HG02840 (cell line): Measurements from ENCODE around the gene SESN1.

Experiments
- ATAC-seq: cut with Tn5 transposase; IDR thresholded peaks from one replicate; pipeline ENCODE4 v1.9.1; 2021; ENCODE audit warnings: mild to moderate bottlenecking, moderate library complexity, moderate number of reproducible peaks; ENCODE audit not compliant: unreplicated experiment, low FRiP score

SESN1 gene

DNA sequence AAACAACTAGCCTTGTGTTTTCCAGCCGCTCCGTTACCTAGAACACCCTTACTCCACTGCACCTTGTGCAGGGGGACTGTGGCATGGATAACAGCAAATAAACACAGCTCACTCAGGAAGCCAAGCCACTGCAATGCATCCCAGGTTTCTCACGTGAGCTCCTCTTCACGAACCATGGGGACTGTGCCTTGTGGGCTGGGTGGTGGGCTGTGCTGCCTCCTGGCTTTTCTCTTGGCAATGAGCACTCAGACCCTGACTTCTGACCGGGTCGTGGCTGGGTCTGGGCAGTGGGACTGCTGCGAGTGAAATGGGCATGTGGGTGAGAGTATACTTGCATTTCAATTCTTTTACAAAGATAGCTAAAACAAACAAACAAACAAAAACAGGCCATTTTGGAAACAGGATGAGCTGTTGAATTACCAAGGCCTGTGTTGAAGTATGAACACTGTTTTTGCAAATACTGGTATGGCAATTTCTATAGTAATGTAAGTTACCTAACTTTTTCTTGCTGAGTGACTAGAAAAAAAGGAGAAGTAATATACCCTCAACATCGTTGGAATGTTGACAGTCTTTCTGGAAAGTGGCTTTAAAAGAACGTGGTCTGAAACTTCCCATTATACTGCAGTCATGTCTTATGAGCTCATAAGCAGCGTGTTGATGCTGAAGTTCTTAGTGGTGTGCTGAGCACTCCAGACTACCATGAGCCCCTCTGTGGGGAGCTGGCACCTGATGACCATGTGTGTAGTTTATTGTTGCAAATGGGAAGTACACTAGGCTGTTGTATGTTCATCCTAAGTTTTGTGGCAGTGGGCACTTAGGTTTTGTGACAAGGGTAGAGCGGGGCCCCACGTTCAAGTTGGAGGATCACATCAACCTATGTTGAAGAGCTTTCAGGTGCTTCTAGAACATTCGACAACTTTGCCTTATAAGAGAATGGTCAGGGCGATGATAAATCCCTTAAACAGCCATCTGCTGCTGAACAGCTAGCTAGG lies 126.0 kb downstream of the SESN1 start:
- ATAC-seq = no peak

DNA sequence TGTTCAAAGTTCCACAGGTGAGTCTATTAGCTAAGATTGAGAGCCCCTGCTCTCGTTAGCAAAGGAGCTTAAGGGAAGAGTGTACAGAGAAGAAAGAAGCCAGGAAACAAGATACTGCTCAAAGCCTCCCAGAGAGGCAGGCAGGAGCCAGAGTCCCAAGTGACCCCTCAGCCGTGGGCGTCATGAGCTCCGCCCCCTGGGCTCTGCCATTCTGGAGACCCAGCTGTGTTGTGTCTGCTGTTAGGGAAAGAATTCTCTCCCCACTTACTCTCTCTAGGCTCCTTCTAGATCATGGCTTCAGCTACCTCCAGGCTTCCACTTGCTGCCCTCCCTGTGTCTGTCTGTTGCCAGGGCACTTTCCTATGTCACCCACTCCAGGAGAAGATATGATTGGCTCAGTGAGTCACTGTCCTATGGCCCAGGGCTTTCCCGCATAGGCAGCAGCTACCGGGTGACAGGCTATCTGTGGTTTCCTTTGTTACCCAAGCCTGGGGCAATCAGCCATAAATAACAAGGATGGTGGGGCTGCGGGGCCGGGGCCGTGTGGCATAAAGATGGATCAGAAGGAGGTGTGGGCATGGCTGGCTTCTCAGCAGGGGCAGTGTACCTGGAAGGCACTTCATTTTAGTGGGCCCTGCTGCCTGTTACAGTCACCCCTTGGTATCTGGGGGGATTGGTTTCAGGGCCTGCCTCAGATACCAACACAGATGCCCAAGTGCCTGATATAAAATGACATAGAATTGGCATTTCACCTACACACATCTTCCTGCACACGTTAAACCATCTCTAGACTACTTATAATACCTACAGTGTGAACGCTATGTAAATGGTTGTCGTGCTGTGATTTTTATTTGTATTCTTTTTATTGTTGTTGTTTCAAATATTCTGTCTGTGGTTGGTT lies 127.5 kb downstream of the SESN1 start:
- no peak for ATAC-seq

DNA sequence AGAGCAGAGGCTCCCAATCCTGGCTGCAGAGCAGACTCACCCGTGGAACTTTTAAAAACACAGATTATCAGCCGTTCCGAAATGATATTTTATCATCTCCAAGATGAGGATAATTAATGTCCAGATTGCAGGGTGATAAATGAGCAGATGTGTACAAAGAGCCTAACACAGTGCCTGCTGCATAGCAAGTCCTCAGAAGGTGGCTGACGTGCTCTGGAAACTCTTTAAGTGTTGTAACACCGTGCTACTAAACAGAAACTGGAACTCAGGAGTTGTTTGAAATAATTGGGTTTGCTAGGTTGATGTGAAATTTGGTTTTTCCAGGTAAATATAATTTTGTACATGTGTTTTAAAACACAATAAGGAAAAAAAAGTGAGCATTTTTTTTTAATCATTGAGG lies 128.4 kb downstream of the SESN1 start:
- no peak for ATAC-seq

DNA sequence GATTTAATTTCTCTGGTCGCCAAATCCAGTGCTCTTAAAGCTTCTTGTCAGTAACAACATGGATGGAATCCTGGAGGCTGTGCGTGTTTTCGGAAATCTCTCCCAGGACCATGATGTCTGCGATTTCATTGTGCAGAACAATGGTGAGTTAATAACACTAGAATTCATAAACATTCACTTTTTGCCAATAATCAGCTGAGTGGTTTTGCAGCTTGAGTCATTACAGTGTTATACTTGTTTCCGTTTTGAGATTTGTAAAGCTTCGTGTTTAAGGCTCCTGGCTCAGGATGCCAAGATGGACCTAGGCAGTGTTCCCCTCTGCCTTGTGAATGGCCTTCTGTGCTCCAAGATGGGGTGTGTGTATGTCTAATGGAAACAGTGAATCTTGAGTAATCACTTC lies 132.7 kb downstream of the SESN1 start:
- no peak for ATAC-seq

DNA sequence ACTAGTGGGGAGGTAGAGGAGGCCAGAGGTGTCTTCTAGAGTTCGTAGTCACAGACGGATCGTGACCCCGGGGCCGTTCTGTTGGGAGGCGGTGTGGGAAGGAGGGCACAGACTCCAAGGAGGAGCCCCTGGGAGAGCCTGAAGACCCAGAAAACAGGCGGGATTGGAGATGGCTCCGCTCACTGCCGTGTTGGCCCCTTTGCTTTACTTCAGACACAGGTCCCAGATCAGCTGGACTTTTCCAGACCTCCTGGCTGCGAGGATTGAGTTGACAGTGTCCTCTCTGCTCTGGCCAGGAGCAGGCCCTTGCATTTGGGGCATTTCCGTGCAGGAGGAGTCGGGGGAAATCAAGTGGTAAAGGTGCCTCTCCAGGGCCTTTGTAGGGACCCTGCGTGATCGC lies 133.6 kb downstream of the SESN1 start:
- ATAC-seq = no peak

DNA sequence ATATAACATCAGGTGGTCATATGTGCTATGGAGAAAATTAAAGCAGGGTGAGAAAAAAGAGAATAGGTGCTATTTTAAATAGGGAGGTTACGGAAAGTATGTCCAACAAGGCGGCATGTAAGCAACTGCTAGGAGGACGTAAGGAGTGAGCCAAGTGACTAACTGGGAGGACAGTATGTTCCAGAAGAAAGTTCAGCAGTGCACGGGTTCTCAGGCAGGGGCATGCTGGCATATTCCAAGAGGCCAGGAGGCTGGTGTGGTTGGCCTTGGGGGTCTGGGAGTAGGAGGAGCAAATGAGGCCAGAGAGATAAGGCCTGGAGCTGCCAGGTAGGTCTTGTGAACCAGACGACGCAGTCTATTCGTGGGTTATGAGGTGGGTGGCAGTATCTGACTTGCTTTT lies 134.0 kb downstream of the SESN1 start:
- ATAC-seq = no peak

DNA sequence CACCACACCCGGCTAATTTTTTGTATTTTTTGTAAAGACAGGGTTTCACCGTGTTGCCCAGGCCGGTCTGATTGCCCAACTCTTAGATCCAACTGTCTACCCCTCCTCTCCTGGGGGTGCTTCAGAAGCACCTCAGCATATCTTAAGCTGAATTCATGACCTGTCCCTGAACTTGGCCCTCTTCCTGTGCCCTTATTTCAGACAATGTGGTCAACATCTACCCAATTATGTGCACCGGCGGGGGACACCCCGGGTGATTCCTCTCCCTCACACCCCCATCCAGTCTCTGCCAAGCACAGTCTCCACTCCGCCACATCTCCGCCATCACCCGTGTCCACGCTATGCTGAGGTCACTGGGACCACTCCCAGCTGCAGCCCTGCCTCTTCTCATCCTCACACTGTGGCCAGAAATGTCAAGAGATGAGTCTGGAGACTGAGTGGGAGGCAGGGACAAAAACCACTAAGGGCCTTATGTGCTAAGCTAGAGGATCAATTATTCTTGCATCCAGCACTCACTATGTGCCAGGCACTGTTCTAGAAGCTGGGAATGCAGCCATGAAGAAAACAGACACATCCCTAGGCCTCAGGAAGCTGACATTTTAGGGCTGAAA lies 134.6 kb downstream of the SESN1 start:
- no peak for ATAC-seq

DNA sequence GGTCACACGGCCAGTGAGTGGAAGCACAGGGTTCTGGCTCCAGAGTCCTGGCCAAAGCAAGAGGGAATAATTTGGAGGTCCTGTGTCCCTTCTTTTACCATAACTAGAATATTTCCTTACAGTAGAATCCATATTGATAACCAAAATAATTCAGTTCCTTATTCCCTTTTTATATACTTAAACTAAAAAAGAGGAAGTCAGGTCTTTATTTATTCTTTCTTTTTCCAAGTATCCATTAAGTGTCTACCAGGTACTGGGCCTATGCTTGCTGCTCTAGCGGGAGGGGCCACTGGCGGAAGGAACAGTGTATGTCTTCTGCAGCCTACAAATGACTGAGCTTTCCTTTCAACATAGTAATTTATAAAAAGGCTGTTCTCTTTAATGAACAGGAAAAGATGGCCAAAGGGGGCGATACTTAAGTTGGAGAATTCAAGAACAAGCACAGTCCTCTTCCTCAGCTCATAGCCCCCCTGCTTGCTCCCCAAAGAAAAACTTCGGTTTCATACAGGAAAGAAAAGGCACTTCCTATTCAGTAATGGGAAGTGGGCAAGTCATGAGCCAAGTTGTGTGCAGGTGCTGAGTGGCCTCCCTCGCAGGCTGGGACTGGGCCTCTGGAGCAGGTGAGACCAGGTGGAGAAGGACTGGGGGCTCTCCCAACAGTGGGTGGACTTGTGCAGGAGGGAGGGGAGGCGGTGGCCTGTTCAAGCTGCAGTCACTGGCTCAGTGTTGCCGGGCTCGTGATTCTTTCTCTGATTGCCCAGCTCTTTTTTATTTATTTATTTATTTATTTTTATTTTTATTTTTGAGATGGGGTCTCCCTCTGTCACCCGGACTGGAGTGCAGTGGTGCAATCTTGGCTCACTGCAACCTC lies 135.5 kb downstream of the SESN1 start:
- ATAC-seq = no peak

DNA sequence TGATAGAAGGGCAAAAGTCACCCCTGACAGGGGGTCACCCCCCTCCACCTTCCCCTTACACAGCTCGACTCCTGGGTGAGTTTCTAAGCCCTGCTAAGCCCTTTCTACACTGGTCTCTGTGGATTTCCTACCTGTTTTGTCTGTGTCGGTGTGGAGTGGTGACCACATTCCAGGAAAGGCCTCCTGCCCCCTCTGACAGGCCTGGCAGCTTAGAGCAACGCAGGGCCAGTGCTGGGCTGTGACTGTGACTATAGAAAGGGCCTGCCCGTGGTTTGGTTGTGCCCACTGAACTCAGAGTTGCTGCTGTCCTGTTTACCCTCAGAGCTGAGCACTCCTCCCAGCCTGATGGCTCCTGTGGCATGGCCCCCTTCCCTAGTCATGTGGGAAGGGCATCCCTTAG lies 137.4 kb downstream of the SESN1 start:
- ATAC-seq = no peak

DNA sequence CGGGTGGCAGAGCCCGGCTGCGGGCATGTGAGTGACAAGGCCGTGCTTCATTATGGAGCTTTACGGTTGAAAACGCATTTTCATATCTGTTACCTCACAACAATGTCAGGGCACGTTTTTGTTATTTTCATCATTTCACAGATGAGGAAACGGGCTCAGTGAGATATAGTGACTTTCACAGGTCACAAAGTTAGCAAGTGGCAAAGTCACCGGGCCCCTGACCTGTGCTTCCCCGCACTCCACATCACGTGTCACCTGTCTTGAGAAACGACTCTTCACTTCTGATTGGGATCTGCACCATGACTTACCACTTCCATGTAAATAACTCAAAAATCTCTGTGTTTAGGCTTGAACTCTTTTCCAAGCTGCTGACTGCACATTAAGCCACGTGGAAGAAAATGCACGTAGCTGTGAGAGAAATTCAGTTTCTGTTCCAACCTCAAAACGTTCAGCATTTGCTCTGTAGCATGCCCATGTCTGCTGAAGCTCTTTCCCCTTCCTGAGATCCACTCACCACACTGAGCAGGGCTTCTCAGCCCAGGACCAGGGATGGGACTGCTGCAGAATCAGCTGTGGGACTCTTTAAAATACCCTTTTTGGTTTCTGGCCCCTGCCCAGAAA lies 139.2 kb downstream of the SESN1 start:
- ATAC-seq = no peak

DNA sequence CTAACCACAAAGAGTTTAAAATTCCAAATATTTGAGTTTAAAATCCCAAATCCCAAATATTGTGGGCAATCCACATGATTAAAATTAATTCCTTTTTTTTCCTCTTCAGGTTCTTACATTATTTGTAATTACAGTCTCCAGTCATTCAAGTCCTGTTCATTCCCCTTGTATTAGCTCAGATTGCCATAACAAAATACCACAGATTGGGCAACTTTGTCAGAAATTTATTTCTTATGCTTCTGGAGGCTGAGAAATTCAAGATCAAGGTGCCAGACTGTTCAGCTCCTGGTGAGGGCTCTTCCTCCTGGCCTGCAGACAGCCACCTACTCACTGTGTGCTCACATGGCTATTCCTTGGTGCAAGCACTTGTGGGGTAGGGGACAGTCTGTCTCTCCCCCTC lies 141.0 kb downstream of the SESN1 start:
- ATAC-seq = no peak

DNA sequence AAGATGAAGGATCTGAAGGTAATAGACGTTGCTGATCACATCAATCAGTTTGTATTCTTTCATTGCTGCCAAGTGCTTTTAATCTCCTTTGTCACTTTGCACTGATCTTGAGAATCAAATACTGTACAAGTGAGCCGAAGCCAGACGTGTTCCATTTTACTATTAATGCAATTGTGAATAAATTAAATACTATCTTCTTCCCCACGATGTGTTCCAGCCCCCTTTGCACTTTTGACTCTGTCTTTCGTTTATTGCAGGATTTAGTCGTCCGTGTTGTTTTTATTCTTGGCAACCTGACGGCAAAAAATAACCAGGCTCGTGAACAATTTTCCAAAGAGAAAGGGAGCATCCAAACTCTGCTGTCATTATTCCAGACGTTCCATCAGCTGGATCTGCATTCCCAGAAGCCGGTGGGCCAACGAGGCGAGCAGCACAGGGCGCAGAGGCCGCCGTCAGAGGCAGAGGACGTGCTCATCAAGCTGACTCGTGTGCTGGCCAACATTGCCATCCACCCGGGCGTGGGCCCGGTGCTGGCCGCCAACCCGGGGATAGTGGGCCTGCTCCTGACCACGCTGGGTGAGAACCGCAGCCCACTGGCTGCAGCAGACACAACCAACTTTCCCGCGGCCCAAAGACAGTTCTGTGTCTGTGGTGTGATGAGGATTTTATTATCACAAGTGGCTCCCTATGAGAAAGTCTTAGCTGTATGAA lies 141.7 kb downstream of the SESN1 start:
- ATAC-seq = no peak

DNA sequence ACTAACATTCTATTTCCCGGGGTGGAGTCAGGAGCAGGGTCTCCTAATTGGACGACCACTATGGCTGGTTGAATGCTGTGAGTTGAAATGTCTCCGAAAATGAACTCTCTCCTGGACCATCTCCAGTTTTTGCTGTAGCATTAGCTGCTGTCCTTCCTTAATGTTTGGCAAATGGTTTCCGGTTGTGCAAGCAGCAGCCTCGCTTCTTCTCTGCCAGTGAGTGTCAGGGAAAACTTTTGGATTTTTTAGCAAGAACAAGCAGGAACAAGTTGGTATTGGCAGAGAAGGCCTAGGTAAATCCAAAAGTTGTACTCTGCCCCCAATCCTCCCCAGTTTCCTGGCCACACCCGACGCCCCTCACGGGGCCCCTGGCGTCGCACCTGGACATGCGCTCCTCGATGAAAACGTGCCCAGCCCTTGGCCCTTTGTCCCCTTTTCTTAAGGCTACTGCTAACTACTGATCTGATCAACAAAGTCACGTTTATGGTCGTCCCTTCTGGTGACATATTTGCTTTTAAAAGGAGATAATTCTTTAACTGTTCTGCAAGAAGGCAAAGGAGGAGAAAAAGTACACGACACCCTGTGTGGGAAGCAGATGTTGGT lies 143.2 kb downstream of the SESN1 start:
- ATAC-seq = no peak

DNA sequence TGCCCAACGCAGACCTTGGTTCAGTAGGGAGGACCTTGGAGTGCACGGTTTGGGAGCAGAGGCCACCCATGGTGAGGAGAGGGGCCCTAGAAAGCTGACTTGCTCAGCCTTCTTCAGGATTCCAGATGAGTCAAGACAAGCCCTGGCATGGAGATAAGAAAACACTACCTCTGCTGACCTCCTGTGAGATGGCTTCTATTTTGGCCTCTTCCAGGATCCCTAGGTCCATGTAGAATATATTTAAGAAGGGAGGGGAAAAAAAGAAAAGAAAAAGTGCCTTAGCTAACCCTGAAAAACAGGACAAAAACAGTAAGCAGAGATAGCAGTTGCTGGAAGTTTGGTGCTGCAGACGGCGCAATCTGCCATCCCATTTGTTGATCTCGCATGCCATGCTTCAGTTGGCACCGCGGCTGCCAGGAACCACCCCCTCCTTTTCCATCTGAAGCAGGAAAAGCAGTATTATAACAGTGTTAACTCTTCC lies 146.4 kb downstream of the SESN1 start:
- no peak for ATAC-seq

DNA sequence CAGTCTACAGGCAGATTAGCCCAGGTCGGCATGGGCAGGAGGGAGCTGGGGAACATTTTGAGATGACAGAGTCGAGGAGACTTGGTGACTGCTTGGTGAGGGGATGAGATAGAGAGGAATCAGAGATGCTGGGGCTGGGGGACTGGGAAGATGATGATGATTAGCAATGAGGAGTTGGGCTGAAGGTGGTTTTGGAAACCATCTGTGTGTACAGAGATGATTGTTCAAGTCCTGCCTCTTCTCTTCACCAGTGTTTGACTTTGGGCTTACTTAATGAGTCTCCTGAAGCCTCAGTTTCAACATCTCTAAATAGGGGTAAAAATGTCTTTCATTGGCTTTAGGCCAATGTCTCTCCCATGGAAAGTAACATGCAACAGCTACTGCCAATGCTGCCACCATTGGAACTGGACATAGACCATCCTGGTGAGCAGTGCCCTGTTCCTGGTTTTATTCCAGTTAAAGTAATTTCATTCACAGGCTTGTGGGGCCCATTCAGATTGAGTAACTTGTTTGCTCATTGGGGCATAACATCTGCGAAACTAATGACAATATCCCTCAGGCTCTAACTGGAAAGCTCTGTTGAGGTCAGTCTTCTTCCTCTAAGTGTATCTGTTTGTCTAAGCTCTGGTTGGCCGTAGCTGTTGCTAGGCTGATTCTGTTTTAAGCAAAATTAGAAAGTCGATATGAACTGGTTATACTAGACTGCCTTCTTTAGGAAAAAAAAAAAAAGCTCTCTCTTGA lies 147.4 kb downstream of the SESN1 start:
- no peak for ATAC-seq

DNA sequence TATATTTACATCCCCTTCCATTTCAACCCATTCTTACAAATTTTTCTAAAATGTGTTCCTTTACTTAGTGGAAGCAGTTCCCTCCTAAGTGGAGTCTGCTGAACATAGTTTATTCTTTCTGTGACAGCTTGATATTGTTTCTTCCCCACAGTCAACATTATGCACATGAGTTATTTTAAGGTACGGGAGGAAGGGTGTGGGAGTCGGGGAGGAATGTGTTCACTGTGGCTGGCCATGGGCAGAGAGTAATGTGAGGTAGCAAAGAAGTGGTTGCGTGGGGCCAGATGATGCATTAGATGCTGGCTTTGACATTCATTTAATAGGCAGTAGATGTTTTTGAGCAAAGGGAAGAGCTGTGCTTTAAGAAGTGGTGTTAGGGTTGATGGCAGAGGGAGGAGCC lies 148.0 kb downstream of the SESN1 start:
- no peak for ATAC-seq

DNA sequence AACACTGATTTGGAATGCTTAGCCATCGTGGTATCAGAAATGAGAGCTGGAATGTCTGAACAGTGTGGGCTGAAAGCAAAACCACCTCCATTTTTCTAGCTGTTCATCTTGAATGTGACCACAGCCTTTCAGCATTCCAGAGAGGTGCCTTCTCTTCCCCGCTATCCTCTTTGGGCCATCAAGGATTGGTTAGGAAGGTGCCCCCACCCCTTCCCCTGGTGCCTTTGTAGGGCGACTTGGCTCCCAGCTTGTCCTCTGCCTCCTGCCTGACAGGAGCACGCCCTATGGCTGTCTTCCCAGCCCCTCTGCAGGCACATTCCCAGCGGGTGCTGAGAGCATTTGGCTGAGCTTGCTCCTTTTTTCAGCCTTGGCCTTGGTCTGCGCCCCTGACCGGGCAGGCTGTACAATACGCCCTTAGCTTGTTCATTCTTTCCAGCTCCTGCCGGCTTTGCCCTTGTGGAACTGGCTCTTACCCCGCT lies 148.9 kb downstream of the SESN1 start:
- no peak for ATAC-seq
